GM21576 (cell line): ENCODE results near the gene HOXD12.

ENCODE experiments used
- ATAC-seq: cut with Tn5 transposase; IDR thresholded peaks from one replicate; pipeline ENCODE4 v1.9.1; 2021; ENCODE audit warnings: mild to moderate bottlenecking, moderate library complexity; ENCODE audit not compliant: unreplicated experiment

The HOXD12 gene

GRCh38 chr2:176130957-176131847 lies 31.6 kb downstream of the HOXD12 start:
- ATAC-seq: no peak

DNA sequence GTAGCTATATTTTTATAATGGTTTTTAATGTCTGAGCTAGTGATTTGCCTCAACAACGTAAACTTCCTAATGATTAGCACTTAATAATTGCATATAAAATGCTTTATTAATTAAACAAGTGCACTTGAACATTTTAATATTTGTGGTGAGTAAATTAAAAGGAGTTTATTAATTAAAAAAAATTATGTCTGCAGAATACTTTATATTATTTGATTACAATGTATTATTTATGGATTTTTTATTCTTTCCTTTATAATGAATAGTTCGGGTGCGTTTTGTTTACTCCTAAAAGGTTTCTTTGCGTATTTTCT lies 32.2 kb downstream of the HOXD12 start:
- no peak for ATAC-seq

DNA sequence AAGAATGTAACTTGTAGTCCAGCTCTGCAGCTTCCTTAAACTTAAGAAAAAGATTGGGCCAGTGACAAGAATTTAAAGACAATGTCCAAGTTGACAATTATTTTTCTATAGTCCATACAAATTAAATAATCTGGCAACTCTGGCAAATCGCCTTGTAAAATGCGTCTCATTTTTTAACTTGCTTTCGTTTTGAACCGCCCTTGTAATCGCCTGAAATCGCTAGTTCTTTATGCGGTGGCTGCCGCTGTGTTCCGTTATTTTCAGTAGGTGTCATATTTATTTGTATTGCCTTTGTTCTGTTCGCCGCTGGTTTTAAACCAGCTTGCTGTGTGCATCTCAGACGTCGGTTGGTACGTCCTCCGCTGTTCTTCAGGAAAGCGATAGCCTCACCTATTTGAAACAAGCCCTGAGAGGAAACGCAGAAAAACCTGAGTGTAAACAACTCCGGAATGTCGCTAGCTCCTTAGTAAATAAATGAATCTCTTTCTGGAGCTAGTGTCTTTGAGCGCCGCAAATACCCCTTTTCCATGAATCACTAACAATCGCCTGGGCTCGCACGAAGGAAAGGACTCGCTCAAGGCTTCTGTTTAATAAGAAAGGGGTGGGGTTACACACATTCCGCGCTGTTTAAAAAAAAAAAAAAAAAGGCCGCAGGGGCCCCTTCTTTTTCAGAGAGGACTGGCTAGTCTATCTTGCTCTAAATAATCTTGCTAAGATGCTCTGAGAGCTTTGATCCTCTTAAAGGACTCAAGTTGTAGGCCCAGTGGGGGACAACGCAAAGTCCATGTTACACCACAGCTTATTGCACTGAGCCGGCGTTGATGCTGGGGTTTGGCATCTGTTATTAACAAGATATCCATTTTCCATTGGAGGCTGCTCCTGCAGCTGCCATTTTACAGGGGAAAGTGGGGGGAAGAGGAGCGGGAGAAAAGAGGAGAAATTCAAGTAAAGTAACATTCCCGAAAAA lies 32.9 kb downstream of the HOXD12 start:
- no peak for ATAC-seq

- no peak for ATAC-seq
Observed at GRCh38 chr2:176133389-176133788, 33.8 kb downstream of the HOXD12 start.

- ATAC-seq: no peak
Observed at GRCh38 chr2:176134035-176134434, 34.4 kb downstream of the HOXD12 start.

- no peak for ATAC-seq
Observed at GRCh38 chr2:176135035-176135440, 35.4 kb downstream of the HOXD12 start.

DNA sequence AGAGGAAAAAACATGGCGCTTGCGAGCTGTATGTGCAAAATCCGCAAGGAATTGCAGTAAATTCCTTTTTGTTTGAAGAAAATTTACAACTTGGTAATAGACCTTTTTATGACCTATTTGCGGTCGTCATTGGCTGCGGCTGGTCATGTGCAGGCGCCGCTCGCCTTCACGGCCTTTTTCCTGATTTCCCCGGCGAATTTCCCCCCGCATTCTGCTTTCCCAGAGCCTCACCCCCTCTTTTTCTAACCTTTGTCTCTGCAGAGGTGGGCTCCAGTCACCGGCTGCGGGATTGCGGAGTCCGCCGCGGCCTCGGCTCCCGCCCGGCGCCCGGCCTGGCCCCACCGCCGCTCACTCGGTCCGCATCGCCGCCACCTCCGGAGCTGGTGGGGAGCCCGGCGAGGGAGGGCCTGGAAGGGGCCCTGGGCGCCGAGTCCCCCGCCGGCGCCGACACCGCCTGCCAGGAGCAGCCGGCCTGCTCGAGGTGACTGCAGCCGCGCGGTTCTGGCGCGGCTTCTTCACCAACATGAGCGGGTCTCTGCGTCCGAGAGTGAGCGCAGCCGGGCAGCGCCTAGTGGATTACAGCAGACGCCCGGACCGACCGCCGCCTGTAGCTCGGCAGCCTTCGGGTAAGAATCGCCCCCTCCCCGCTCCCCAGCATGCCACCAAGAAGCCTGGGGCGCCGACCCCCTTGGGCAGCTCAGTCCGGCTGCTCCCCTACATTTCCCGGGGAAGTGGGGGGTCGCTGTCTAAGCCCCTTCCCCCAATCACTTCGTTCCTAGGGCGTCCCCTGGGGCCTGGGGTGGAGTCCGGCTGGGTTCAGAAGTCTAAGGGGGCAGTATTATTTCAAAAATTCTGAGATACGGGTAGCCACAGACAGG lies 37.0 kb downstream of the HOXD12 start:
- no peak for ATAC-seq

- no peak for ATAC-seq
Observed at GRCh38 chr2:176137252-176137580, 37.6 kb downstream of the HOXD12 start.

DNA sequence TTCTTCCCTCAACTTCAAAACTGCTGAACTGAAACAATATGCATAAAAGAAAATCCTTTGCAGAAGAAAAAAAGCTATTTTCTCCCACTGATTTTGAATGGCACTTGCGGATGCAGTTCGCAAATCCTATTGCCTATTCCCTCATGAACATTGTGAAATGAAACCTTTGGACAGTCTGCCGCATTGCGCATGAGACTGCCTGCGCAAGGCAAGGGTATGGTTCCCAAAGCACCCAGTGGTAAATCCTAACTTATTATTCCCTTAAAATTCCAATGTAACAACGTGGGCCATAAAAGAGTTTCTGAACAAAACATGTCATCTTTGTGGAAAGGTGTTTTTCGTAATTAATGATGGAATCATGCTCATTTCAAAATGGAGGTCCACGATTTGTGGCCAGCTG lies 38.3 kb downstream of the HOXD12 start:
- ATAC-seq: no peak

DNA sequence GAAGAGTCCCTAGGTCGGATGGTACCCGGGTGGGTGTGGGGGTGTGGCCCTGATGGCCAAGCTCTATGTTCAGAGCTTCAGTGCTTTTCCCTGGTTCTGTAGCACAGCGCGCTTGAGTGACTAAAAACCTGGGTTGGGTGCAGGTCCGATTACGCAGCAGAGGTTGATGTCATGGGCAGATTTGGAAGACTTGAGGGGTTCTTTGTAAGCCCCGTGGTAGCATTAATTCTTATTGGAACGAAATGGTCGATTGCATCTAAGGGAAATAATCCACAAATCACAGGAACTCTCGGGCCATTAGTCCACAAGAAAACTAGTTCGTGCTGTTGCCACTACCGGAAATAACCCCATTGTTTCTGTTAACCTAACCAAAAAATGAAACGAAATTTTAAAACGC lies 38.9 kb downstream of the HOXD12 start:
- no peak for ATAC-seq

- ATAC-seq: no peak
Observed at GRCh38 chr2:176138923-176139660, 39.5 kb downstream of the HOXD12 start.

DNA sequence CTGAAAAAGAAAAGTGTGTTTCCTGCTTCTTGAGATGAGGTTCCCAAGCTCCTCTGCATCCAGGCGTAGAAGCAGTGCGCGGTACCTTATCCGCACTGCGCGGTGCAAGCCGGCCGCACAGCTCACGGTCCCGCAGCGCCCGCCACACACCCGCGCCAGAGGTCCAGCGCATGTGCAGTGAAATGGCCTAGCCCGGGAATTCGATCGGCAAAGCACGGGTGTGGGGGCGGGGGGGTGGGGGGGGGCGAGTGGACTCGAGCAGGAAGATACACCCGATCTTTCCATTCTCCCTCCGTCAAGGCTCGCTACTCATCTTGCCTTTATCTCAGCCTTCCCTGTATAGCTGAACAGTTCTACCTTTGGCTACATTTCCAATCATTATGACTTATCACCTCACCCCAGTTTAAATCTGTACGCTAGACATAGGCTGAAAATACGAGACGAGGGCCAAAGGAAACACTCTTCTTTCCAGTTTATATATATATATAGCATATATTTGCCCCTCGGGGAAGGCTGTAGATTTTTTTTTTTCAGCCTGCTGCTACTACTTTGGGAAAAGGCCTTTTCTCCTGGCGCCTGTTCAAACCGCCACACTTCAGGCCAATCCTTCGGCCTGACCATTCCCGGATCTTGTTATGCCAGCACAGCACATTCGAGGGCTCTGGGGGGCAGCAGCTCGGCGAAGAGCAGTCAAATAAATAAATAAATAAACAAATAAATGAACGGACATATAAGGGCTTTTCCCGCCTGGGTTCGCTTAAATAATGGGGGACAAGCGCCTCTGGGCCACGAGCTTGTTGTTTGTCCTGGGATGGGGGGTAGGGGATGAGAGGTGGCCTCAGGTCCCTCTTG lies 40.3 kb downstream of the HOXD12 start:
- no peak for ATAC-seq

- ATAC-seq: peak; percentile 87
Observed at GRCh38 chr2:176140513-176141317, 41.1 kb downstream of the HOXD12 start.

- ATAC-seq: no peak
Observed at GRCh38 chr2:176142281-176142680, 42.7 kb downstream of the HOXD12 start.

DNA sequence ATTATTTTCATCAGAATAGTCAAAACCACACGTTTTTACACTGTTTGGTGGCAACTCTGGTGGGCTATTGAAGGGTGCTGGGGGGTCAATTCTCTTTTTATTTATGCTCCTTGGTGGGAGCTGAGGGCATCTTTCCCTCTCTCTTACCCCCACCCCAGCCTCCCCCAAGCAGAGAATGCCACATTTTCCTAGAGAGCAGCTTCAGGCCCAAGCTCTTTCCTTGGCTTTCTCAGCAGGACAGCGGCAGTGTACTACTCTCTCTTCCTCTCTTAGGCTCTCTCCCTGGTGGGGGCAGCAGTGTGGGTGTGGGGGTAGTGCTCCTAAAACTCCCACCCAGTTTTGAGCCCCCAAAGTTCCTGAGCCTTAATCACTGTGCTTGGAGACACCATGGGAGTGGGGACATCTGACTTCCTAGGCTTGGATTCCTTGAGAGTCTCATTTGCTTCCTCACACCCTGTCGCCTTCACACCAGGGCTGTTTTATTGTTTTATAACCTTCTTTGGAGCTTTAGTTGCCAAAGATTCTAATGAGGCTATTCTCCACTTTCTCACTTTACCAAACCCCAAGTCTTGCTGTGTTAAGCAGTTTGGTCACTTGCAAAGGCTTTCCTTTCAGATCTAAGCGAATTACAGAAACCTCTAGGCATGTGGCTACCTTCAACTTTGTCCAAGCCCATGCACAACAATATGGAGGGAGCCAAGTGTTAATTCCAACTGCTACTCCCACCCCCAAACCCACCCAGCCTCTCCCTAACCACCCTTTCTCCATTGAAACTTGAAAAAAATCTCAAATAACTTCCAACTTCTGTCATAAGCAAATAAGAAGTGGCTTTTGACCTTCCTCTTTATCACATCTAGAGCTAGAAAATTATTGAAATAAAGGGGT lies 45.7 kb downstream of the HOXD12 start:
- ATAC-seq: no peak

- no peak for ATAC-seq
Observed at GRCh38 chr2:176146101-176146500, 46.5 kb downstream of the HOXD12 start.

DNA sequence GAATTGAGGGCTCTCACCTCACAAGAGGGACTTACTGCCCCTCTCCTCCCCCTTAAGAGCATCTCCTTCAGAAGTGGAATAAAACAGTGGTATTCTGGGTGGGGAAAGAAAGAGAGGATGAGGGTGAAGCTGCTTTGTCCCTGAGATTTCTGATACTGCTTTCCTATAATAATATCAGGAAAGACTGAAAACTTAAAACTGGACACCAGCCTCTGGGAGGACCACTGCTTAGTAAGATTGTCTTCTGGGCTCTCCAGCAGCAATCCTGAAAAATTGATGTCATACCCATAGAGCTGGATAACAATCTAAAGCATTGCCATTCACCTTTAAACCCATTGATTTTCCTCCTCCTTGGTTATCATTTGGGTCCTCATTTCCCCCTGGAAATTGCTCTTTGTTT lies 47.0 kb downstream of the HOXD12 start:
- ATAC-seq: no peak
